Fibroblast of skin of right biceps (primary cell): ENCODE measurements around the gene ARHGEF40.
A peak's percentile ranks its signal among the peaks of the same experiment; 100 is the strongest.

Source experiments
- DNase-seq: peaks from one replicate; pipeline ENCODE4 v3.0.0-alpha.2; 2013

The ARHGEF40 gene

GRCh38 chr14:21070083-21070609 lies at the start of gene ARHGEF40:
TSS of gene ARHGEF40 (plus strand) at chr14:21070304. CDS start at chr14:21070397, 93 bp downstream.
- peak; percentile 66 for DNase-seq

DNA sequence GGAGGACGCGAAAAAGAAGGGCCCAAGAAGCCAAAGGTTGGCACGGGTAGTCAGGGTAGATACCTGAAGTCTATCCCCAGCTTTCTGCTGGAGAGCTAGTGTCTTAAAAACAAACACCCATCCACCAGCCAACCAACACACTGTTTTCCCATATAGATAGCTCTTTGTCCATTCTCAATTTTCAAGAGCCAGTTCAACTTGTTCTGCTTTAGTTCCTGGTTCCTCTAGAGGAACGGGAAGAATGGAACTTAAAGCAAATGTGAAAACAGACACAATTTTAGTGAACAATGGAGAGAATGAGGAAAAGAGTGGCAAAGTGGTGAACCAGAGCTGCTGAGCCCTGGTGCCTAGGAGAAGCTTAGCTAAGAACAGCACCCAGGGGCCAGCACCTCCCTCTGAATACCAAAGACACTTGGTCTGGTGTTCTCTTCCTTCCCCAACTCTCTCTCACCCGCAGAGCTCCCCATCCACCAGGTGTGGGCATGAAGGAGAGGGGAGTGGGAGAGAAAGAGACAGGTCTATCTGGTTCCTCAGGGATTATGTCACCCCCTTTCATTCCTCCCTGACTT lies 49.0 kb upstream of the ARHGEF40 start:
- no peak for DNase-seq

- DNase-seq: no peak
Observed at GRCh38 chr14:21022686-21023085, 47.4 kb upstream of the ARHGEF40 start.

- DNase-seq: no peak
Observed at GRCh38 chr14:21023174-21023573, 46.9 kb upstream of the ARHGEF40 start.

DNA sequence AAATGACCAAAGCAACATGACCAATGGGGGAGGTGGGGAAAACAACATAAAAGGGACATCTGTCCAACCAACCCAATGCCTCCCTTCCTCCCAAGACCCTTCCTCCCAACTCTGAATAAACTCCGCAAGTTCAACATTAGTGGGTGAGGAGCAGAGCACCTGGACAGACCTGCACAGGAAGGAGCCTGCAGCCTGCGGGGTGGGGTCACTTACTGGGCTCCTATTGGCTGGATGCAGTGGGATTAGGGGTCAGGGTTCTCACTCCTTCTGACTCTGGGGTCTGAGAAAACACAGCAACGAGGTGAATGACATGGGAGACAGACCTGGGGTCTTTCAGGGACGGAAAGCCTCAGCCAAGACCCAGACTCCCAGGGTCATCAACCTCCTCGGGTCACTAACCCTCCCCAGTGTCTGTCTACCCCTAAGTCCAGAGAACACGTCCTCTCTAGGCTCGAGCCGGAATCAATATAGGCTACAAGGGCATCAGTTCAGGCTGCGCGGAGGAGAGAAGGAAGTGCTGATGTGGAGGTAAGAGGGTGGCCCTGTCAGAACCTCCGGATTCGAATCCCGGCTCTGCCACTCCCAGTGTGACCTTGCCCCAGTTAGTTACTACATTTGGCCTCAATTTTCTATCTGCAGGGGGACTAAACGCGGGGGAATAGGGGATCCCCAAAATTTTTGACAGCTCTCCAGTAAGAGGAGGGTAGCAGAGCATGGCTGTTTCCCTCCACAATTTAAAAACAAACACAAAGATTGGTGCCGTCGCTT lies 46.1 kb upstream of the ARHGEF40 start:
- no peak for DNase-seq

- peak; percentile 36 for DNase-seq
Observed at GRCh38 chr14:21024585-21025370, 45.3 kb upstream of the ARHGEF40 start, which contains the start of gene NDRG2. TSS of gene NDRG2 (minus strand) at chr14:21025061. CDS start at chr14:21023315, 1,746 bp downstream.

DNA sequence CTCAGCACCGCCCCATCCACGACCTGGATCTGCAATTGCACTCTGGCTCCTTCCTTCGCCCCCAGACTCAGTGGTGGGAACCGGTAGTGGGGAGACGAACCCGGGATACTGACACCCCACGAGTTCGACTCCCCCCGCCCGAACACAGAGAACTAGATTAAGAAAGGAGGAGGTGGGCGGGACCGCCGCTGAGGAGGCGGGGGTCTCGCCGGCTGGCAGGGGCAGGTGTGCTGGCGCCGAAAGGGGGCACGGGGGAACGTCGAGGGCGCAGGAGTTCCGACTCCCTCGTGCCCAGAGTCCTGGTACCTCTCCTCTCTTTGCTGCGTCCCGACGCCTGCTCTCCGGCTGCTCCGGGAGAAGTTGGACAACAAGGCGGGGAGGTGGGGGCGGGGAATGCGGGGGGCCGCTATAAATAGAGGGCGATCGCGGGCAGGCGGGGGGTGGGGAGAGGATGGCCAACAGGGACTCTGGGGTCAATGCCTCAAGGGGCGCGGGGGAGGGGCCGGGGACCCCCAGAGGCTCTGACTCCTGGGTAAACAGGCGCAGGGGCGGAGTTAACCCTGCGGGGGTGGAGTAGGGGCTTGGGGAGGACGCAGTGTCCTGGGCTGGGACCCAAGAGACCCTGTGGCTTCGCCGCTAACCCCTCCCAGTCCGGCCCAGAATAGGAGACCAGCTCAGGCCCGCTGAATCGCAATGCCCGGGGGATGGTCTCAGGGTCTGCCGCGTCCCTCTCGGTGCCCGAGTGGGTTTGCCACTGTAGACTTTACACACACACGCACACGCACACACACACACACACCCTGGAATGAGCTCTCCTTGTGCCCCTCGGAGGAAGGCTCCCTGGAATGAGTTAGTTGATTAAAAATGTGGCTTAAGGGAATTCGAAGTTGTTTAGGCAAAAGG lies 44.5 kb upstream of the ARHGEF40 start:
- DNase-seq: no peak

- no peak for DNase-seq
Observed at GRCh38 chr14:21026274-21026987, 43.7 kb upstream of the ARHGEF40 start.

DNA sequence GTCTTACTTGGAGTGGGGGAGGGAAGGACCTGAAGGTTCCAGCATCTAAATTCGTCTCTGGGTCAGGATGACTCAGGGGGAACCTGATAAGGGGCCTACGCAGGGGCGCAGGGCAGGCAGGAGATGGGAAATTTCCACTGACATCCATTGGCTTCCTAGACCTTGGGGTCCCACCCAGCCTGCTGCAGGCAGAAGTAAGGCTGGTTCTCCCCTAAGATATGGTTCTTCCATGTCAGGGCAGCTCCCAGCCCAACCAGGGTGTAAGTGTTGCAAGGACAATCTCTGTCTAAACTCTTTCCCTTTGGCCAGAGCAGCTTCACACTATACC lies 43.2 kb upstream of the ARHGEF40 start:
- no peak for DNase-seq

DNA sequence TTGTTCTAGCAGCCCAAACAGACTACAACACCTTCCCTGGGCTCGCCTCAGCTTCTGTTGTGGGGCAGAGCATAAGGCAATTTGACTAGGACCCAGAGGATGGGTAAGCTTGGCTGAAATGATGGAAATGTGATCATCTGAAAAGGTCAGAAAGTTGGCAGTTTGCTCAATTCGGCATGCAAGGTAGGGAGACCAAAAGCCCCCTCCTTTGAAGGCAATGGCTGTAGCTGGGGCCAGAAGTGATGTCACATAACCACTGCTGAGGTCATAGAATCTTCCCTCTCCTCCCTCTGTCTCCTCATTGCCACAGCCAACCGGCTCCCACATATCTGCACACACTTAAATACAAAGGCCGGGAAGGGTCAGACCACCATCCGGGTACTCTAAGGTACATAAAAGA lies 40.2 kb upstream of the ARHGEF40 start, which contains the start of gene TPPP2:
Gene TPPP2 (plus strand): TSS at position 301 of the 400 bp plus-strand sequence. CDS start 365 bp downstream, outside the sequence.
- DNase-seq: no peak

DNA sequence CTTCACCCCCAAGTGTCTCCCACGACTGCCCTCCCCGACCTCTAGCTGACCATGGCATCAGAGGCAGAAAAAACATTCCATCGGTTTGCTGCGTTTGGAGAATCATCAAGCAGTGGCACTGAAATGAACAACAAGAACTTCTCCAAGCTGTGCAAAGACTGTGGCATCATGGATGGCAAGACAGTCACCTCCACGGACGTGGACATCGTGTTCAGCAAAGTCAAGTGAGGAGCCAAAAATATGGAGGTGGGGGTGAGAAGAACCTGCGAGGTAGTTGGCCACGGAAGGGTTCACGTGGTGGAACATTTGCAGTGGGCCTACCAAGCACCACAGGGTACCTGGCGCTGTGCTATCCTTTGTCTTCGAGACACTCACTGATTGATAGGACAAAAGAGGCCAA lies 39.6 kb upstream of the ARHGEF40 start:
- no peak for DNase-seq

DNA sequence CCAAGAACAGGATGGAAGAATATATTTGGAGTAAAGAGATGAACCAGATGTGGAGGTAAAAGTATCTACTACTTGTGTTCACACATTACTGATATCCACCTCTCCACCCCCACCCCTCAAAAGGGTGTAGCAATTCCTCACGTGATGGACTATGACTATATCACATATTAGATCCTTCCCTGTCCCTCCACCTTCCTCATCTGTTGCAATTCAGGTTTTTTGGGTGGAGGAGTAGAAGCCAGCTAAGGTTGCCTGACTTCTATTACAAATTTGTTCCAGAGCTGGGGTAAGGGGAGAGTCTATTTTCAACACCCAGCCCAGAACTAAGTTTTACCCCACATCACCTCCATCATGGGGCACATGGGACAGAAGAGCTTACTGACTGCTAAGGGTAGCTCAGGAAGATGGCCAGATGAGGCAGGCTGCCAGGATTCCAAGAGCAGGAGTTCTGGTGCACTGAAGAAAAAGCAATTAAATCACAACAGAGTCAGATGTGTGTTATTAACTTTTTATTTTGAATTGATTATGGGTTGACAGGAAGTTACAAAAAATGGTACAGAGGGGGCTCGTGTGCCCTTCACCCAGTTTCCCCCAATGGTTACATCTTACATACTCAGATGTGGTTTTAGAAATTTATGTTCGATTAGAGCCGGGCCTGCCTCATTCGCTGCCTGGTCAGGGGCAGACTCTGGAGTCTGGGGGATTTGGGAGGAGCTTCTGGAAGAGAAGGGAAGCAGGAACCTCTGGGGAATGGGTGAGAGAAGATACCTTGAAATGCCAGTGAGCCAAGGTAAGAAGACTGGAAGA lies 37.6 kb upstream of the ARHGEF40 start:
- no peak for DNase-seq

- DNase-seq: no peak
Observed at GRCh38 chr14:21033133-21033698, 36.9 kb upstream of the ARHGEF40 start.

DNA sequence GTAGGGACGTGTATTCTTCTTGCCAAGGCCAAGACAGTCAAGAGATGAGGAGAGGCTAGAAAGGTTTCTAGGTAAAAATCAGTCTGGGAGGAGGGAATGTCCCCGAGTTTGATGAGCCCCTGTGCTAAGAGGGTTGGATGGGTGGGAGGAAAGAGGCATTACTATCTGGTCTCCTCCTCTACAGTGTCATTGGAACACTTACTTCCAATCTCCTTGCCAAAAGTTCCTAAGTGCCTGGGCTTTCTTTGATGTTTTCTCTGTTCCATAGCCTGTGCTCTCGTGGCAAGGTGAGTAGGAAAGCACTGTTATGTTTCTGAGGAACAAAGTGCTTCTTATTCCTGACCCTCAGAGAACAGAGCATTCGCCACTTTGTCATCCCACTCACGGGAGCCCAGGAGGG lies 35.4 kb upstream of the ARHGEF40 start, which contains the start of gene RNASE13:
Gene RNASE13 (minus strand): TSS at position 101 of the 400 bp plus-strand sequence. CDS start 519 bp downstream, outside the sequence.
- no peak for DNase-seq

- no peak for DNase-seq
Observed at GRCh38 chr14:21036751-21037150, 33.4 kb upstream of the ARHGEF40 start.

- DNase-seq: no peak
Observed at GRCh38 chr14:21037156-21037555, 32.9 kb upstream of the ARHGEF40 start.

DNA sequence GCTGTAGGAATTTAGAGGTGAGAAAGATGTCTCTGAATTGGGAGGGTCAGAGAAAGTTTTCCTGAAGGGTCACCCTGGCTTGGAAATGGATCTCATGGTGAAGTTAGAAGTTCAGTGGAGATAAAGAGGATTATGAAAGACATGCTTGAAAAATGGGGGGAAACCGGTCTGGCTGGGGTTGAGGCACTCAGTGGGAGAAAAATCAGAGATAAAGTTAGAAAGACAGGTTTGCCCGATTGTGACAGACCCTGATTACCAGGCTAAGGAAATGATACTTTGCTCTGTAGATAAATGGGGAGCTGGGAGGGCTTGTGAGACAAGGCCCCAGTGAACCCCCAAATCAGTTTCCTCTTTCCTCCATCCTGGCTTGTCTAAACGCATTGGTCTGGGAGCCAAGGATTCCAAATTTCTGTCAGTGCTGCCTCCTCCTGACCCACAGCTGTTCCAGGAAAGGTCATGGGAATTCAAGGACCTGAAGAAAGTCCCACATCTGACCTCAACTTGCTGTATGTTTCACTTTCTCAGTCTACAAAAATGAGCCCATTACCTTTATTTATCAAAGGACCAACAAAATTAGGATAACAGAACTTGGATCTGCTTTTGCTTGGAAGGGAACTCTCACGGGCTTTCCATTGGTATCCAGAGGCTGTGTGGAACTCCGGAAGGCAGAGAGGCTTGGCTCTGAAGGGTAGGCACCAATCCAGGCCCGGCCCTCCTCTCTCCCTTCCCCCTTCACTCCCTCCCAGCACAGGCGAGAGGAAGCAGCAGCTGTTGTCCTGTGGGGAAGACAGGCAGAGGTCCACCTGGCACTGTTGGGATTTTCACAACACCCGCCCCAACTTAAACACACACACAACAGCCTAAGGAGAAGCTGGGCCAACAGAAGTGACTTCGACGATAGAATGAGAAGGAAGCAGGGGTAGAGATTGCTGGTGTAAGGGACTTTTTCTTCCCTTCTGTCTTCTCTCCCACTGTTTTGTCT lies 31.4 kb upstream of the ARHGEF40 start:
- peak; percentile 24 for DNase-seq

DNA sequence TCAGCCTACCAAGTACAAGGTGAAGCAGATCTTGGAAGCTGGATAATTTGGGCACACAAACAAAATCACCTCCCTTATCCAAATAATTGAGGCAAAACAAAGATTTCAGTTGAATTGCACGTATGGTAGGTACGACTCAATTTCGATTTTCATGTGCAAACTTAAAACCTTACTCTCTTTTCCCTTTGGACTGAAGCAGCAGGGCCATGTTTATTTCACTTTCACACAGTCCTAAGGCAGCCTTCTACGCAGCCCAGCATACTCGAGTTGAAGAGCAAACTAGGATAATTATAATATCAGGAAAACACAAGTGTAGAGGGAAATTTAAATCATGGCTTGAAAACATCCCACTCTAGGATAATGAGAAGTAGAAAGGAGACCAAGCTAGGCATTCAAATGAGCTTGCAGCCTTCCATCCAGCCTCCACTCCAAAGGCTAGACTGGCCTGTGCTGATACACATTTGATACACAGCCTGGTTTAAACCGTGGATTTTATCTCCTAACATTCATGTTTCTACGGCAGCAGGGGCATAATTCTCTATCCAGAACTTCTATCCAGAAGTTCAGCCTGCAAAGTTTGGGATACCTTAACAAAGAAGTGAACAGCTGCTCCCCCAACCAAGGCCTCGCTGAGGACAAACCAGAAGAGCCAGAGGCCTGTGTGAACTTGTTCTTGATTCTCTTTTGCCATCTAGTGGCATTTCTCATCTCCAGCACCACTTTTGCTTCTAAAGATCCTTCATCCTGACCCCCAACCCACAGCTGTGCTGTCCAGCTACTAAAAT lies 30.3 kb upstream of the ARHGEF40 start:
- DNase-seq: peak; percentile 62
